NCI-H69 (cell line): ENCODE data around the gene LRCH4.

Source experiments
- DNase-seq: peaks from one replicate; lab custom pipeline; 2025; lab: John Stamatoyannopoulos, UW

The LRCH4 gene

DNA sequence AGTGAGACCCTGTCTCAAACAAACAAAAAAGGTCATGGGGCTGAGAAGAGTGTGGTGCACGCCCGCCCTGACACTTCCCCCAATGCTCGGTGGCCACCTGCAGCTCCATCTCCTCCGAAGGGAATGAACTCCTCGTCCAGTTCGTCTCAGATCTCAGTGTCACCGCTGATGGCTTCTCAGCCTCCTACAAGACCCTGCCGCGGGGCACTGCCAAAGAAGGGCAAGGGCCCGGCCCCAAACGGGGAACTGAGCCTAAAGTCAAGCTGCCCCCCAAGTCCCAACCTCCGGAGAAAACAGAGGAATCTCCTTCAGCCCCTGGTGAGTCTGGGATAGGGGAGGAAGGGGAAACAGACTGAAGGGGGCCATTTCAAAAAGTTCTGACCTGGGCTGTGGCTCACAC is 20.4 kb upstream of the LRCH4 start:
- no peak for DNase-seq

DNA sequence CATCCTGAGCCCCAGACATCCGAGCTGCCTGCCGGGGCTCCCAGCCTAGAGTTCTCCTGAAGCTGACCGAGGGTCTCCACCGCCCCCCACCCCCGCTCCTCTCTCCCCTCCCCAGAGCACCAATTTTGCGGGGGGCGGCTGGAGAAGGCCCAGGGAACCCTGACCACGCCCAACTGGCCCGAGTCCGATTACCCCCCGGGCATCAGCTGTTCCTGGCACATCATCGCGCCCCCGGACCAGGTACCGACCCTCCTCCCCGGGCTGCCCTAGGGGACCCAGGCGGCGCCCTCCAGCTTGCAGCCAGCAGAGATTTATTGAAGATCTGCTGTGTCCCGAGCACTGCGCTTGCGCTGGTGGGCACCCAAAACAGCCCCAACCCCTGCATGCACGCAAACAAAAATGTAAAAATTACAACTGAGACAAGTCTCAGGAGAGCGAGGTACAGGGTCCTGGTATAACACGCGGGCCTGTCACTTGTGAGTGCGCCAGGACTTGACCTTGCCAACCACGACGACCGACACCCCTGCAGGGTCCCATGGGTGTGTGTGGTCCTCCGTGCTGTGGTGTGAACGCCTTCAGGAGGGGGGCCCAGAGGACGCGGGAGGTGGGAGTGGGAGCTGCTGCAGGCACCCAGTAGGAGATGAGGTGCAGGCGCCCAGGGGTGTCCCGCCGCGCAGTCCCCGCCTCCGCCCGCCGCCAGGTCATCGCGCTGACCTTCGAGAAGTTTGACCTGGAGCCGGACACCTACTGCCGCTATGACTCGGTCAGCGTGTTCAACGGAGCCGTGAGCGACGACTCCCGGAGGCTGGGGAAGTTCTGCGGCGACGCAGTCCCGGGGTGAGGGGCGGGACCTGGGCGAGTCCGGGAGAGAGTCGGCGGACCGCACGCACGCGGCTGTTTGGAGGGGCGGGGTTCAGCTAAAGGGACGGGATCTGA is 19.3 kb upstream of the LRCH4 start:
- DNase-seq, result peak; percentile 34

- DNase-seq, result peak; percentile 75
Observed at GRCh38 chr7:100604028-100604975, 18.4 kb upstream of the LRCH4 start.

GRCh38 chr7:100603726-100604027 is 17.7 kb upstream of the LRCH4 start:
- DNase-seq, result peak; percentile 49

- peak; percentile 52 for DNase-seq
Observed at GRCh38 chr7:100602889-100603725, 17.2 kb upstream of the LRCH4 start.

GRCh38 chr7:100600730-100601038 is 14.8 kb upstream of the LRCH4 start:
- no peak for DNase-seq

- DNase-seq, result no peak
Observed at GRCh38 chr7:100599911-100600729, 14.2 kb upstream of the LRCH4 start.

DNA sequence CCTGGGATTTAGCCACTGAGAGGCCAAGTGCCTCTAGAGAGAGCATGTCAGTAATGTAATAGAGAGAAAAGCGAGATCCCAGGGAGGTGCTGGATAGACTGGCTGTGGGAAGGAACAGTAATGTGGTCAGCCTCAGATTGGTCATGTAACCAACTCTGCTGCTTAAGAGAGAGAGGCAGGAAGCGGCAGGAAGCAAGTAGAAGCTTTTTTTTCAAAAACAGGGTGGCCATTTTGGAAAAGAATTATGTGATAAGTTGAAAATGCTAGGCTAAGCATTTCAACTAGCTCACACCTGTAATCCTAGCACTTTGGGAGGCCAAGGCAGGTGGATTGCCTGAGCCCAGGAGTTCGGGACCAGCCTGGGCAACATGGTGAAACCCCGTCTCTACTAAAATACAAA is 12.5 kb upstream of the LRCH4 start:
- no peak for DNase-seq

GRCh38 chr7:100595188-100595587 is 9.3 kb upstream of the LRCH4 start:
- DNase-seq, result no peak

DNA sequence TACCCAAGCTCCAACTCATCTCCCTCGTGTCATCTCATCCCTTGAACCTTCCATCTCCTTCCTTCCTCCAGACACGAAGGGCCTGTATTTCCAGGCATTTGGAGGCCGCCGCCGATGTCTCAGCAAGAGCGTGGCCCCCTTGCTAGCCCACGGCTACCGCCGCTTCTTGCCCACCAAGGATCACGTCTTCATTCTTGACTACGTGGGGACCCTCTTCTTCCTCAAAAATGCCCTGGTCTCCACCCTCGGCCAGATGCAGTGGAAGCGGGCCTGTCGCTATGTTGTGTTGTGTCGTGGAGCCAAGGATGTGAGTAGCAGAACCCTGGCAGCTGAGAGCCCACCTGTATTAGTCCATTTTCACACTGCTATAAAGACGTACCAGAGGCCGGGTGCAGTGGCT is 5.7 kb upstream of the LRCH4 start:
- DNase-seq, result no peak

DNA sequence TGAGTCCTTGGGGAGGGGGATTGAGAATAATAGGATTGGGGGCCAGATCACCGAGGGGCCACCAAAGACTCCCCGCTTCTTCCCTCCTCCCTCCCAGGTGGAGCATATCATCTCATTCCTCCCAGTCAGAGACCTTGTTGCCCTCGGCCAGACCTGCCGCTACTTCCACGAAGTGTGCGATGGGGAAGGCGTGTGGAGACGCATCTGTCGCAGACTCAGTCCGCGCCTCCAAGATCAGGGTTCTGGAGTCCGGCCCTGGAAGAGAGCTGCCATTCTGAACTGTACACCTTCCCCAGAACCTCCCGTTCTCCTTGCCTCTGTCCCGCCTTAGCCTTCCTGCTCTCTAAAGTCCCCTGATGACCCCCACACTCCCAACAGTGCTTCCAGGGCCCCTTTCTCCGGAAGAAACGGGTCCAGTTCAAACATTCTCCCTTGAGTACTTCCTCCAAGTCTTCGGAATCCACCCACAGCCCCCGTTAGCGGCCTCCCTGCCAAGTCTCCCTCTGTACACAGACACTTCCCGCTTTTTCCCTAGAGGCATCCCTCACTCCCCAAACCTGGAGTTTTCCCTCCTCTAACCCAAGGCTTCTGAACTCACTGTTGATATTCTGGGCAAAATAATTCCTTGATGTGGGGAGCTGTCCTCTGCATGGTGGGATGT is 4.3 kb upstream of the LRCH4 start:
- no peak for DNase-seq

DNA sequence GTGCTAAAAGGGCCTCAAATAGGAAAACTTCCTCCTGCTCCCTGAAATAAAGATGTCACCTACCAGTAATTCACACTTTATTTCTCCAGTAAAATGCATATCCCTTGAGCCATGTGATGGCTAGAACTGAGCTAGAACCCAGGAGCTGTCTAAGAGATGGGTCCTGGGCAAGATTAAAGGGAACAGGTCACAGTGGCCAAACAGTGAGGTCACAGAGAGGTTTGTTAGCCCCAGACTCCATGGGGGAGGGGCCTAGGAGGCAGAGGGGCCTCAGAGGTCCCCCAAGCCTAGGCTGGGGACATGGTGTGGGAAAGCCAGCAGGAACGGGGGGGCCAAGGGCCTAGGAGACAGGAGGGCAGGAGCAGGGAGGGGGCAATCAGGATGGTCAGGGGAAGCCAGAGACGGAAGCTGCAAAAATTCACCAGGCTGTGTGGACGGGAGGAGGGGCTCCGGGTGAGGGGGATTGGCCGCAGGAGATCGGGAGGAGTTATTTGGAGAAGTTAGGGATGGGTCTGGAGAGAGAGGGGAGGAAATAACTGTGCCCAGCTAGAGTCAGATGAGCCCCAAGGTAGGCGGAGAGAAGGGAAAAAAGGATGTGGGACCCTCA is 3.5 kb upstream of the LRCH4 start:
- DNase-seq, result no peak

DNA sequence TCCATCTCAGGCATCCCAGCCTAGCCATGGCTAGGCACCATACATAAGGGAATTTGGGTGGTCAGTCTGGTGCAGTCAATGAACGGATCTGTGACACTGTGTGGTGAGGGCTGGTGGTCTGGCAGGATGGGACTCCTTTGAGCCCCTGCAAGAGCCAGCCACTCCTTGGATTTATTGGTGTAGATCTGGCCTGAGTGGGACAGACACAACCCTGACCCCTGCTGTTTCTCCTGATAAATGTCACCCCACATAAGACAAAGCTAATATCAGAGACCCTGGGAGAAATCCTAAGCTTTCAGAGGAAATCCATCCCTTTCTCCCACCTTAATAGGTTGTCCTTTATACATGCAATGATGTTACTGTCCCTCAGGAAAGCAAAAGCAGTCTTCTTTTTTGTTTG is 2.5 kb upstream of the LRCH4 start:
- DNase-seq, result peak; percentile 9

GRCh38 chr7:100586266-100587025 is 517 bp upstream of the LRCH4 start, which contains the start of gene FBXO24:
FBXO24 (plus strand) TSS chr7:100586328; CDS start chr7:100586626, 298 bp downstream.
- DNase-seq, result peak; percentile 100

DNA sequence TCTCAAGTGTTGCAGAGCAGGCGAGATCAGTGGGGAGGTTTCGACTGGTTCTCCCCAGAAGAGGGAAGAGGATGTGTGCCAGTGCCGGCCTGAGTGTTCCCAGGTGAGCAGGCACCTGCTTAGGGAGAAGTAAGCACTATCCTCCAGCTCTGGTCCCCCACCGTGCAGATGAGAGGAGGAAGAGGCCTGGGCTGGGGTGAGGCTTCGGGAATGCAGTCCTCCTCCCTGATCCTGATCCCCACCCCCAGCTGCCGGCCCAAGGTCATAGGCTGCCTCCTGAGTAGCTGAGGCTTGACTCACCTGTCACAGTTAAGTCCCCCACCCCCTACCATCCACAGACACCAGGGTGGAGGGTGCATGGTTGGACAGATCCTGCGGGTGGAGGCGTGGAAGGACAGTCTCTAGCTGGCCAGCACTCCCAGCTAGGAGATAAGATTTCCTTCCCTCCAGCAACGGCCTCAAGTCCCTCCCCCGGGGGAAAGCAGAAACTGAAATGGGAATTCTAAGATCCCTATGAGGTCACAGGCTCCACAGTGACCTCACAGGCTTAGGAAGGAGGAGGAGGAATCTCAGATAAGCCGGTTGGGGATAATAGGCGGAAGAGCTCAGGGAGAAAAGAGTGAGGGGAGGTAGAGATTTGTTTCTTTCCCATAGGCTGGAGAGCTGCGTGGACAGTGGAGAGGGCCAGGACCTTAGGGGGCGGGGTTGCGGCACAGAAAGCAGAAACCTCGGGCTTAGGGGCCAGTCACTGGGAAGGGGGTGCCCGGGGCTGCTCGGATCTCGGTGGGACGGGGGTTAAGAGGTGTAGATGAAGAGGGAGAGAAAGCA is 1.0 kb downstream of the LRCH4 start:
- DNase-seq, result peak; percentile 27

- no peak for DNase-seq
Observed at GRCh38 chr7:100584054-100584682, 1.8 kb downstream of the LRCH4 start.

DNA sequence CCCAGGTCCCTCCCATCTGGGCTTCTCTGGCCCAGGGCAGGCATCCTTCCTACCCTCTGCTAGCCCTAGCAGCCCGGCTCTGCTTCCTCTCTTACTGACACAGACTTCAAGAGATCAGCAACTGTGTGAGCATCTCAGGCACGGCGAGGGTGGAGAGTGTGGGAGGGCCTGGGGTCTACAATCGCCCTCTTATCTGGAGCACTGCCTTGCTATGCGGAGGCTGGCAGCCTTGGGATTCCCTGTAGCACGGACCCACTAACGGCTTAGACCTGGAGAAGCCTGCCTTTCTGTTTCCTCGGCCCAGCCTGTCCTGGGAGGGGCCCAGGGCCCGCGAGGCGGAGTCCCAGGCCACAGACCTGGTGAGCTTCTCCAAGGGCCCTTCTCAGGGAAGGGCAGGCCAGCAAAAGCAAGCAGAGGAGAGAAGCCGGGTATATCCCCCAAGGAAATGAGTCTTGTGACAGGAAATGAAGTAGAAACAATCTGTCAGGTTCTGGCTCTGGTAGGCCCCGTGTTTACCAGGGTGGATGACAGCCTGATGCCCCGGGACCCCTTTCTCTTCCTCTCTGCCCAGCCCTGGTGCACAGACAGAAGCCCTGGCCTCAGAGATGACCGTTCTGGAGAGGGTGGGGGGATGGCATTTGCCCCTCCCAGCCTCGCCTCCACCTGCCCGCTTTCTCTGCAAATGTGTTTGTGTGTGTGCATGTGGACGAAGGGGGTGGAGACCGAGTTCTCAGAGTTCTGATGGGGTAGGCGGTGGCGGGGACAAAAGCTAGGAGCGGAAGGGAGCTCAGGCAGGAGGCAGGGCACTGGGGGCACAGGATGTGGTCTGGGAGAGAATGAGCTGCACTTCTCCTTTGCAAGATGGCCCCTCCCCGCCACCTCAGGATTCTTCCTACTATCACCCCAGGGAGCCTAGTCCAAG is 2.5 kb downstream of the LRCH4 start:
- no peak for DNase-seq
